ENCODE measurements around the gene MYBPH.

The MYBPH gene

GRCh38 chr1:203146042-203146369, 29.6 kb downstream of the MYBPH start:
- DNase-seq: no peak

GRCh38 chr1:203145321-203146041, 30.1 kb downstream of the MYBPH start:
- DNase-seq: no peak

GRCh38 chr1:203144661-203145060, 31.0 kb downstream of the MYBPH start:
- no peak for DNase-seq

- no peak for DNase-seq
These were observed 32.0 kb downstream of the MYBPH start for GRCh38 chr1:203143641-203144040.

- peak; percentile 91 for DNase-seq
These were observed 32.8 kb downstream of the MYBPH start for GRCh38 chr1:203142684-203143408.

GRCh38 chr1:203142124-203142523, 33.5 kb downstream of the MYBPH start:
- no peak for DNase-seq

- DNase-seq: no peak
These were observed 34.7 kb downstream of the MYBPH start for GRCh38 chr1:203140743-203141520.

GRCh38 chr1:203139976-203140475, 35.6 kb downstream of the MYBPH start:
- DNase-seq: no peak

GRCh38 chr1:203138066-203138465, 37.6 kb downstream of the MYBPH start:
- DNase-seq: no peak

GRCh38 chr1:203137324-203137723, 38.3 kb downstream of the MYBPH start:
- DNase-seq: no peak

- DNase-seq: no peak
These were observed 39.1 kb downstream of the MYBPH start for GRCh38 chr1:203136409-203137042.

- DNase-seq: no peak
These were observed 39.9 kb downstream of the MYBPH start for GRCh38 chr1:203135636-203136305.

- no peak for DNase-seq
These were observed 41.5 kb downstream of the MYBPH start for GRCh38 chr1:203133970-203134725.

- DNase-seq: no peak
These were observed 44.0 kb downstream of the MYBPH start for GRCh38 chr1:203131548-203132200.

GRCh38 chr1:203130358-203130985, 45.2 kb downstream of the MYBPH start:
- no peak for DNase-seq

- no peak for DNase-seq
These were observed 46.0 kb downstream of the MYBPH start for GRCh38 chr1:203129501-203130231.

GRCh38 chr1:203128716-203129500, 46.7 kb downstream of the MYBPH start:
- DNase-seq: no peak

GRCh38 chr1:203128431-203128715, 47.3 kb downstream of the MYBPH start:
- DNase-seq: no peak

GRCh38 chr1:203127666-203128430, 47.8 kb downstream of the MYBPH start, which contains the start of gene ADORA1:
TSS of gene ADORA1 (plus strand) at chr1:203127726. CDS start at chr1:203128842, 1,116 bp downstream.
- DNase-seq: no peak

Data from NCI-H2081 treated with DMSO at 0.1 percent for 48 hours (cell line).